Trophoblast cell (in vitro differentiated cells and primary cell): ENCODE results near the gene FRMD8.

Experiments
- DNase-seq, 2 donors: peaks; one replicate each; pipeline ENCODE4 v3.0.0-alpha.2; 2016
- H2AFZ ChIP-seq: 2 replicates; pipeline ENCODE4 v1.6.1; 2013; ENCODE audit warnings: low read length, moderate library complexity, mild to moderate bottlenecking; ENCODE audit not compliant: insufficient read depth, poor library complexity
- H2AK5ac ChIP-seq: 2 replicates; pipeline ENCODE4 v1.6.1; 2013; ENCODE audit warnings: mild to moderate bottlenecking, low read length
- H2BK120ac ChIP-seq: 2 replicates; pipeline ENCODE4 v1.6.1; 2013; ENCODE audit warnings: low read length, mild to moderate bottlenecking, moderate library complexity; ENCODE audit not compliant: insufficient read depth, poor library complexity
- H2BK12ac ChIP-seq: 2 replicates; pipeline ENCODE4 v1.6.1; 2013; ENCODE audit warnings: mild to moderate bottlenecking, low read length, moderate library complexity
- H2BK5ac ChIP-seq: 2 replicates; pipeline ENCODE4 v1.6.1; 2013; ENCODE audit warnings: low read length, low read depth, moderate library complexity, mild to moderate bottlenecking; ENCODE audit not compliant: poor library complexity
- H3K14ac ChIP-seq: 2 replicates; pipeline ENCODE4 v1.6.1; 2013; ENCODE audit warnings: mild to moderate bottlenecking, low read length
- H3K18ac ChIP-seq: 2 replicates; pipeline ENCODE4 v1.6.1; 2013; ENCODE audit warnings: mild to moderate bottlenecking, low read length
- H3K23ac ChIP-seq: 2 replicates; pipeline ENCODE4 v1.6.1; 2013; ENCODE audit warnings: low read length
- H3K27ac ChIP-seq: 2 replicates; pipeline ENCODE4 v1.5.1; 2013; ENCODE audit warnings: low read depth, mild to moderate bottlenecking, inconsistent platforms, low read length, moderate library complexity
- H3K27me3 ChIP-seq: 2 replicates; pipeline ENCODE4 v1.6.1; 2013; ENCODE audit warnings: inconsistent platforms, mild to moderate bottlenecking, low read length, moderate library complexity; ENCODE audit not compliant: insufficient read depth
- H3K36me3 ChIP-seq, 2 experiments: 1 replicate in 1 of 2; 2 replicates in 1 of 2; pipeline ENCODE4 v1.6.1; 2013; ENCODE audit warnings: low read length in 2 of 2, mild to moderate bottlenecking in 2 of 2, moderate library complexity in 1 of 2; ENCODE audit not compliant: insufficient read depth in 2 of 2, control insufficient read depth in 1 of 2
- H3K4ac ChIP-seq: 2 replicates; pipeline ENCODE4 v1.6.1; 2013; ENCODE audit warnings: low read depth, mild to moderate bottlenecking, low read length, moderate library complexity
- H3K4me1 ChIP-seq, 2 experiments: 1 replicate in 1 of 2; 2 replicates in 1 of 2; pipeline ENCODE4 v1.6.1; 2013; ENCODE audit warnings: low read length in 2 of 2, mild to moderate bottlenecking in 2 of 2, moderate library complexity in 1 of 2; ENCODE audit not compliant: insufficient read depth in 2 of 2, control insufficient read depth in 1 of 2
- H3K4me2 ChIP-seq: 2 replicates; pipeline ENCODE4 v1.6.1; 2013; ENCODE audit warnings: inconsistent platforms, mild to moderate bottlenecking, low read length, moderate library complexity
- H3K4me3 ChIP-seq: 2 replicates; pipeline ENCODE4 v1.5.1; 2013; ENCODE audit warnings: mild to moderate bottlenecking, low read depth, low read length, inconsistent platforms
- H3K79me1 ChIP-seq: one replicate; pipeline ENCODE4 v1.6.1; 2013; ENCODE audit warnings: low read length
- H3K79me2 ChIP-seq: 2 replicates; pipeline ENCODE4 v1.6.1; 2013; ENCODE audit warnings: low read length, mild to moderate bottlenecking; ENCODE audit not compliant: control insufficient read depth, insufficient read depth, poor library complexity
- H3K9ac ChIP-seq: 2 replicates; pipeline ENCODE4 v1.6.1; 2013; ENCODE audit warnings: mild to moderate bottlenecking, low read length
- H3K9me3 ChIP-seq: 2 replicates; pipeline ENCODE4 v1.6.1; 2013; ENCODE audit warnings: low read depth, mild to moderate bottlenecking, control low read depth, inconsistent platforms, low read length; ENCODE audit not compliant: insufficient read depth
- H4K12ac ChIP-seq: 2 replicates; pipeline ENCODE4 v1.6.1; 2013; ENCODE audit warnings: low read depth, mild to moderate bottlenecking, low read length, moderate library complexity
- H4K8ac ChIP-seq: 2 replicates; pipeline ENCODE4 v1.6.1; 2013; ENCODE audit warnings: low read depth, mild to moderate bottlenecking, low read length, moderate library complexity
- H4K91ac ChIP-seq: one replicate; pipeline ENCODE4 v1.6.1; 2013; ENCODE audit warnings: low read depth, mild to moderate bottlenecking, low read length, moderate library complexity
- whole genome bisulfite sequencing: extraction: QIAGEN DNeasy Blood & Tissue Kit; methylation state at CpG from one replicate; pipeline ENCODE4 v1.1.7; 2013; ENCODE audit warnings: missing lambda C conversion rate; ENCODE audit not compliant: insufficient read length, insufficient coverage; ENCODE audit errors: extremely low coverage; 5-methylcytosine and 5-hydroxymethylcytosine counted together

FRMD8 gene

GRCh38 chr11:65351511-65351910 is 34.9 kb upstream of the FRMD8 start:
- Histone ChIP-seq H2BK120ac (no peak overlapping the region), H3K4me2 (no peak overlapping the region), H2AK5ac (no peak overlapping the region), H4K91ac (no peak overlapping the region), H2BK12ac (no peak overlapping the region), H3K4ac (no peak overlapping the region), H3K14ac (no peak overlapping the region), H3K23ac (no peak overlapping the region), H3K9me3 (peaks cover 5% of the 10 kb centered on the region), H2AFZ (no peak overlapping the region), H4K12ac (no peak overlapping the region), H3K4me1 (peaks cover 0 to 7% of the 10 kb centered on the region in 2 experiments), H3K4me3 (no peak overlapping the region), H3K27me3 (peaks cover 6% of the 10 kb centered on the region), H3K79me2 (no peaks in the 10 kb centered on the region), H3K36me3 (peaks cover 43 to 52% of the 10 kb centered on the region in 2 experiments), H3K18ac (no peak overlapping the region), H3K27ac (no peak overlapping the region), H4K8ac (no peak overlapping the region), H3K9ac (no peak overlapping the region), H3K79me1 (no peaks in the 10 kb centered on the region), H2BK5ac (no peak overlapping the region)
- DNase-seq = no peak
- WGBS = no CpG with 5 or more reads among the region's 2 CpGs

GRCh38 chr11:65352783-65353182 is 33.7 kb upstream of the FRMD8 start:
- H3K4me3 ChIP-seq = no peak overlapping the region
- H3K14ac ChIP-seq = no peak overlapping the region
- no peak overlapping the region for H2AFZ ChIP-seq
- no peaks in the 10 kb centered on the region for H3K79me1 ChIP-seq
- H3K9me3 ChIP-seq = peaks cover 5% of the 10 kb centered on the region
- H3K4ac ChIP-seq = no peak overlapping the region
- H4K91ac ChIP-seq = no peak overlapping the region
- no peak overlapping the region for H4K8ac ChIP-seq
- no peak overlapping the region for H3K23ac ChIP-seq
- peaks cover 36 to 44% of the 10 kb centered on the region in 2 experiments for H3K36me3 ChIP-seq
- no peak overlapping the region for H2BK5ac ChIP-seq
- H3K27ac ChIP-seq = no peak overlapping the region
- no peak overlapping the region for H3K9ac ChIP-seq
- peaks cover 0 to 7% of the 10 kb centered on the region in 2 experiments for H3K4me1 ChIP-seq
- H2AK5ac ChIP-seq = no peak overlapping the region
- no peak overlapping the region for H3K4me2 ChIP-seq
- no peaks in the 10 kb centered on the region for H3K79me2 ChIP-seq
- H2BK12ac ChIP-seq = no peak overlapping the region
- DNase-seq = peak in 1 of 2 donors; percentile 30
- no peak overlapping the region for H2BK120ac ChIP-seq
- no CpG with 5 or more reads among the region's 3 CpGs for WGBS
- no peak overlapping the region for H3K18ac ChIP-seq
- peaks cover 6% of the 10 kb centered on the region for H3K27me3 ChIP-seq
- H4K12ac ChIP-seq = no peak overlapping the region

GRCh38 chr11:65353376-65353775 is 33.1 kb upstream of the FRMD8 start:
- Histone ChIP-seq H3K79me2 (no peaks in the 10 kb centered on the region), H3K23ac (no peak overlapping the region), H3K9me3 (peaks cover 5% of the 10 kb centered on the region), H3K27ac (no peak overlapping the region), H4K91ac (no peak overlapping the region), H4K8ac (no peak overlapping the region), H3K9ac (no peak overlapping the region), H3K36me3 (peaks cover 30 to 38% of the 10 kb centered on the region in 2 experiments), H3K4me1 (peaks cover 0 to 7% of the 10 kb centered on the region in 2 experiments), H4K12ac (no peak overlapping the region), H2BK120ac (no peak overlapping the region), H2BK12ac (no peak overlapping the region), H2AFZ (no peak overlapping the region), H3K4ac (no peak overlapping the region), H3K4me2 (no peak overlapping the region), H3K18ac (no peak overlapping the region), H3K79me1 (no peaks in the 10 kb centered on the region), H2AK5ac (no peak overlapping the region), H3K4me3 (no peak overlapping the region), H2BK5ac (no peak overlapping the region), H3K14ac (no peak overlapping the region), H3K27me3 (peaks cover 6% of the 10 kb centered on the region)
- DNase-seq = peak; percentile 32 to 57
- WGBS = no CpG with 5 or more reads among the region's 7 CpGs

- H3K4me1 ChIP-seq = peaks cover 0 to 7% of the 10 kb centered on the region in 2 experiments
- H3K79me1 ChIP-seq = no peaks in the 10 kb centered on the region
- H2AK5ac ChIP-seq = no peak overlapping the region
- no peak for DNase-seq
- no peak overlapping the region for H4K12ac ChIP-seq
- H3K36me3 ChIP-seq = peaks cover 27 to 33% of the 10 kb centered on the region in 2 experiments
- no peak overlapping the region for H3K4me3 ChIP-seq
- H3K4ac ChIP-seq = no peak overlapping the region
- no peak overlapping the region for H4K91ac ChIP-seq
- no peaks in the 10 kb centered on the region for H3K79me2 ChIP-seq
- no peak overlapping the region for H2AFZ ChIP-seq
- 100% methylated on average over 1 of the region's 16 CpGs for WGBS
- H4K8ac ChIP-seq = no peak overlapping the region
- H3K27me3 ChIP-seq = peaks cover 6% of the 10 kb centered on the region
- no peak overlapping the region for H3K18ac ChIP-seq
- H2BK120ac ChIP-seq = no peak overlapping the region
- peak overlapping the region; percentile 96 for H3K4me2 ChIP-seq
- H3K14ac ChIP-seq = no peak overlapping the region
- H2BK5ac ChIP-seq = no peak overlapping the region
- no peak overlapping the region for H3K23ac ChIP-seq
- peak overlapping the region; percentile 5 for H3K27ac ChIP-seq
- no peak overlapping the region for H2BK12ac ChIP-seq
- H3K9me3 ChIP-seq = peaks cover 5% of the 10 kb centered on the region
- H3K9ac ChIP-seq = no peak overlapping the region
Measured at GRCh38 chr11:65353900-65354264, 32.6 kb upstream of the FRMD8 start.
